Right atrium auricular region (tissue), 2 donors: ENCODE data around the gene LBX2. TPM values are rescaled to one million over a fixed set of nuclear protein-coding genes. Genes with fewer than 3 reads are reported as not detected.

Source experiments
- DNase-seq: peaks from one replicate; pipeline ENCODE4 v3.0.0-alpha.2; 2019; ENCODE audit warnings: low spot score
- H3K27ac ChIP-seq, 2 donors: fragments of 200-600 bp; sonication (generic); 1 replicate in 1 of 2; 2 replicates in 1 of 2; pipeline ENCODE4 v1.5.1; 2016 to 2019
- H3K27me3 ChIP-seq, 2 donors: fragments of 200-600 bp; sonication (generic); one replicate each; pipeline versions ENCODE4 v1.5.1 to v1.6.0; 2017 to 2019
- H3K36me3 ChIP-seq: fragments of 200-600 bp; sonication (generic); one replicate; pipeline ENCODE4 v1.5.1; 2016
- H3K4me1 ChIP-seq, 2 donors: fragments of 200-600 bp; sonication (generic); one replicate each; pipeline versions ENCODE4 v1.5.1 to v1.6.0; 2017 to 2019
- H3K4me3 ChIP-seq, 2 donors: fragments of 200-600 bp; sonication (generic); 1 replicate in 1 of 2; 2 replicates in 1 of 2; pipeline ENCODE4 v1.5.1; 2017 to 2019; ENCODE audit warnings: mild to moderate bottlenecking in 1 of 2, moderate library complexity in 1 of 2
- H3K9me3 ChIP-seq, 2 donors: fragments of 200-600 bp; sonication (generic); one replicate each; pipeline ENCODE4 v1.5.1; 2019
- total RNA-seq, 2 donors: library from RNA; depleted of rRNA; stranded (reverse); fragments of >200 nt; gene quantifications; one replicate each; pipeline ENCODE4 v1.1.0, GENCODE V29; 2016
- TF ChIP-seq, protein P1 (sequence below), 2 donors: fragments of 200-600 bp; sonication (generic); IDR thresholded peaks; one replicate each; pipeline ENCODE4 v1.5.1; 2019; ENCODE audit warnings: antibody characterized with exemption in 2 of 2

Gene LBX2
- total RNA-seq, 2 donors from 2014 or later, result 0.83 to 1.0 TPM

DNA sequence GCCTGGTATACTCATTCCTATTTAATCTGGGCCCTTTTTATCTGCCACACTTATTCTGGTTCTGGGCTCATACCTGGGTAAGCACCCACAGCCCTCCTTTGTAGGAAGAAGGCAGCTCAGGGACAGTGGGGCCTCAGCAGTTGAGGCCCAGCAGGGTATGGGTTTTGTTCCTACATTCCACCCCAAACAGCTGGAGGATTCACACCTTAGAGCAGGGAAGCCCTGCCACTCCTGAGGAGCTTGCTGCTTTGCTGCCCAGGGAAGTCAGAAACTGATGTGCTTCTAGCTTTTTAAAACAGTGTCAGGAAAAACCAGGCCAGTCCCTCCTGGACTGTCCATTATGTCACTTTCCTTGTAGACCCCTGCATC is 1.2 kb upstream of the LBX2 start:
- Histone ChIP-seq H3K4me3 (no peak overlapping the region), H3K9me3 (no peaks in the 10 kb centered on the region), H3K4me1 (peaks cover 0 to 67% of the 10 kb centered on the region in 2 donors), H3K27ac (no peak overlapping the region), H3K27me3 (peaks cover 18 to 21% of the 10 kb centered on the region in 2 donors), H3K36me3 (peaks cover 9% of the 10 kb centered on the region)
- TF ChIP-seq, protein P1, sequence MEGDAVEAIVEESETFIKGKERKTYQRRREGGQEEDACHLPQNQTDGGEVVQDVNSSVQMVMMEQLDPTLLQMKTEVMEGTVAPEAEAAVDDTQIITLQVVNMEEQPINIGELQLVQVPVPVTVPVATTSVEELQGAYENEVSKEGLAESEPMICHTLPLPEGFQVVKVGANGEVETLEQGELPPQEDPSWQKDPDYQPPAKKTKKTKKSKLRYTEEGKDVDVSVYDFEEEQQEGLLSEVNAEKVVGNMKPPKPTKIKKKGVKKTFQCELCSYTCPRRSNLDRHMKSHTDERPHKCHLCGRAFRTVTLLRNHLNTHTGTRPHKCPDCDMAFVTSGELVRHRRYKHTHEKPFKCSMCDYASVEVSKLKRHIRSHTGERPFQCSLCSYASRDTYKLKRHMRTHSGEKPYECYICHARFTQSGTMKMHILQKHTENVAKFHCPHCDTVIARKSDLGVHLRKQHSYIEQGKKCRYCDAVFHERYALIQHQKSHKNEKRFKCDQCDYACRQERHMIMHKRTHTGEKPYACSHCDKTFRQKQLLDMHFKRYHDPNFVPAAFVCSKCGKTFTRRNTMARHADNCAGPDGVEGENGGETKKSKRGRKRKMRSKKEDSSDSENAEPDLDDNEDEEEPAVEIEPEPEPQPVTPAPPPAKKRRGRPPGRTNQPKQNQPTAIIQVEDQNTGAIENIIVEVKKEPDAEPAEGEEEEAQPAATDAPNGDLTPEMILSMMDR (IDR thresholded peaks at IDR 0.05), result no peak
- no peak for DNase-seq

DNA sequence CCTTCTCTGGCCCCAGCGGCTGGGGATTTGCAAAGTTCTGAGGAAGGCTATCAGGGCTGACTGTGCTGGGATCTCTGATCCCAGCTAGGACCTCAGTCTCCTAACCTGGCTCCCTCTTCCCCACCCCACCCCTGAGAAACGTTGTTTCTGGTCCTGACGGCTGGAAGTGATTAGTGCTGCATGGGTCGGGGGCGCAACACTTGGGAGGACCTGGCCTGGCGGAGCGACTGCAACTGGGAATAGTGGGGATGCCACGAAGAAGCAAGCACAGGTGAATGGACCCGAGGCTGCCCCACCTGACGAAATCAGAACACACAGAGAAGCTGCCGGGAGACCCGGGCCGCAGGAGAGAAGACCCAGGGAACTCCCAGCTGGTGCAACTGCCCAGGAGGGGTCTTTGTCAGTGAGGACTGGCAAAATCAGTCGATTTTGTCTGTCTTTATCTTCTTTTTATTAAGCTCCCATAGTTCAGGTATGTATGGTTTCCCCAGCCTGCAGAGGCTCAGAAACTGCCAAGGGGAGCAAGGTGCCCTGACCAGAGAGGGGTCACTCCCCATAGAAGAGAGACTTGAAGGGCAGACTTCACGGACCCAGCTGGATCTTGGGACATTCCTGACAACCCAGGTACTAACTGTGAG is 656 bp upstream of the LBX2 start:
- Histone ChIP-seq H3K27ac (no peak overlapping the region), H3K36me3 (peaks cover 4% of the 10 kb centered on the region), H3K9me3 (no peaks in the 10 kb centered on the region), H3K4me3 (peak overlapping the region in 1 of 2 donors; percentile 51), H3K4me1 (peaks cover 0 to 62% of the 10 kb centered on the region in 2 donors), H3K27me3 (peaks cover 18 to 21% of the 10 kb centered on the region in 2 donors)
- DNase-seq, result no peak
- TF ChIP-seq, protein P1 (IDR thresholded peaks at IDR 0.05), result no peak

DNA sequence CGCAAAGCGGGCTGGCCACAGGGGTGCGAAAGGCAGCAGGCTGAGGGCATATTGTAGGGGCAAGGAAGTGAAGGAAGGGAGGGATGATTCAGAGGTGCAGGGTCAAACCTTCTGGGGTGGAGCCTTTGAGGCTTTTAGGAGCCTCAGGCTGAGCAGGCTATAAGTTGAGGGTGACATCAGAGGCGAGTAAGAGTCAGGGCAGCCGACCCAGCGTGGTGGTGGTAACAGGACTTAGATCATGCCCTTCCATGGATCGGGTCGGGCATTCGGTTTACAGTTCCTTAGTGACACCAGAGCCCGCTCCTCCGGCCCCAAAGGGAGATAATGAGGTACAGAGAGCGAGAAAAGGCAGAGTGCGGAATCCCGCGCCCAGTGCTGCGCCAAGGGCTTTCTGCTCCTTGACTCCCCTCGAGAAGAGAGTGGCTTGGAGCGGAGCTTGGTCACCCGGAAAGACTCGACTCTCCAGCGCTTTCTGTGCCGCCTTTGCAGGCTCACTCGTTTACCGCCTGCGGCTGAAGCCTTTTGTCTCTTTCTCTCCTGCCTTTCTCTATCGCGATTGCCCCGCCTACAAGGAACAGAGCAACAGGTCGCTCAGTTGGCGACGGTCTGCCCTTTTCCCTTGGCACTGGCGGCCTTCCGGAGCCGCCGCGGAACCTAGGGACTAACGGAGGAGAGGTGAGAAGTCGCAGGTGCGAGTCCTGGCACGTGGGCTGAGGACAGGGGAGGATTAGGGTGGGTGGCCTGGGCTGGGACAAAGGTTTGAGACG is 720 bp downstream of the LBX2 start:
- peaks cover 18 to 21% of the 10 kb centered on the region in 2 donors for H3K27me3 ChIP-seq
- TF ChIP-seq, protein P1 (IDR thresholded peaks at IDR 0.05), result no peak
- peaks cover 1% of the 10 kb centered on the region for H3K36me3 ChIP-seq
- no peaks in the 10 kb centered on the region for H3K9me3 ChIP-seq
- peak overlapping the region; percentile 6 to 51 for H3K4me3 ChIP-seq
- DNase-seq, result no peak
- no peak overlapping the region for H3K27ac ChIP-seq
- H3K4me1 ChIP-seq, result peaks cover 0 to 48% of the 10 kb centered on the region in 2 donors

DNA sequence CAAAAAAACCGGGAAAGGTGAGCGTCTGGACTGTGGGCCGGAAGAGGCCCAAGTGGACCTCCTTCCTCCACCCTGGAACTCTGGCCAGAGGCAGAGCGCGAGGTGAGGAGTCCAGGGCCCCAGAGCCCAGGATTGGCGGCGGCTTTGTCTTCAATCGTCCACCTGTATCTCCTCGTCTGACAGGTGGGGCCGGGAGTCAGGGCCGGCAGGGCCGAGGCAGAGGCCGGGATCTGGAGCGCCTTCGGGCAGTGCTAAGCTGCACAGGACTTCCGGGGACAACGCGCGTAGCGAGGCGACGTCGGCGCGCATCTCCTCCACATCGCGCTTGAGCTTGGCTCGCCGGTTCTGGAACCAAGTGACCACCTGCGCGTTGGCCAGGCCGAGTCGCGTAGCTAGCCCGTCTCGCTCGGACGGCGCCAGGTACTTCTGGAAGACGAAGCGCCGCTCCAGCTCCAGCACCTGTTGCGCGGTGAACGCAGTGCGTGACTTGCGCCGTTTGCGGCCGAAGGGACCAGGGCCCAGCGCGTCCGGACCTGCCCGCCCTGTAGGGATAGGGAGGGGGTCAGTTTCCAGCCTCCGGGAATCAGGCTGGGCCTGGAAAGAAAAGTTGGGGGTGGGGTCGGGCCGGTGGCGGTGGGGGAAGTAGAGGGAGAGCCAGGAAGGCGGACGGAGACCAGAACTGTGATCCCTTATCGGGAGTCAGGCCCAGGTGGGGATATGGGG is 1.5 kb downstream of the LBX2 start:
- Histone ChIP-seq H3K4me3 (peak overlapping the region; percentile 9 to 51), H3K27me3 (peaks cover 18 to 21% of the 10 kb centered on the region in 2 donors), H3K27ac (no peak overlapping the region), H3K36me3 (peaks cover 9% of the 10 kb centered on the region), H3K9me3 (no peaks in the 10 kb centered on the region), H3K4me1 (peaks cover 0 to 42% of the 10 kb centered on the region in 2 donors)
- DNase-seq, result no peak
- TF ChIP-seq, protein P1 (IDR thresholded peaks at IDR 0.05), result no peak

DNA sequence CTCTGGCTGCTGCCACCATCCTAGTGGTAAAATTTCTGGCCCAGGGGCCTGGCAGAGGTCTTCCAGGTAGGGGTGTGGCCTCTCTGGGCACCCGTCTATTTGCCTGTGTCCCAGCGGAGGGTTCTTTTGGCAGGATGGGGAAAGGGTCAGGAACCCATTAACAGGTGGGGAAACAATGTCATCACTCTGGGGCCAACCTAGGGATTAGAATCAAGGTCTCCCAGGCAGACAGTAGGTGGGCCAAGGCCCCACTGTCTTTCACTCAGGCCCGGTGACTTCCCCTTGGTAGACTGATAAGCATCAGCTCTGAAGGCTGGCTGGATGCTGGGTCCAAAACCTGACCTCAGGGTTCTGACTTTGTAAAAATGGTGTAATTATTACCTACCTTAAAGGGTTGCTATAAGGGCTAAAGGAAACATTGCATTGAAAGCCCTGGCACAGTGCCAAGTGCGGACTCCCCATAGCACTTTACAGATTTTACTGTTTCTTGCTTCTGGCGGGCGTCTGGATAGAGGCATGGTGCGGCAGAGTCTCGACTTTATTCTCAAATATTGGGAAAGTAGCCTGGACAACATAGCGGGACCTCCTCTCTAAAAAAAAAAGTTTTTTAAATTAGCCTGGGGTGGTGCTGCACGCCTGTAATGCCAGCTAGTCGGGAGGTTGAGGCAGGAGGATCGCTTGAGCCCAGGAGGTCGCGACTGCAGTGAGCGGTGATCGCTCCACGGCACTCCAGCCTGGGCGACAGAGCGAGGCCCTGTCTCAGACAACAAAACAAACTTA is 2.2 kb downstream of the LBX2 start:
- DNase-seq, result no peak
- Histone ChIP-seq H3K27me3 (peaks cover 18 to 21% of the 10 kb centered on the region in 2 donors), H3K4me3 (peak overlapping the region in 1 of 2 donors; percentile 51)

More for the DNA sequence above, 2.2 kb downstream of the LBX2 start:
- TF ChIP-seq, protein P1 (IDR thresholded peaks at IDR 0.05), result no peak
- no peaks in the 10 kb centered on the region for H3K9me3 ChIP-seq
- peaks cover 0 to 34% of the 10 kb centered on the region in 2 donors for H3K4me1 ChIP-seq
- H3K36me3 ChIP-seq, result peaks cover 16% of the 10 kb centered on the region
- no peak overlapping the region for H3K27ac ChIP-seq
